OCI-M2 (cell line): Measurements from ENCODE around the gene WASF3.

Source experiments
- DNase-seq: peaks from one replicate; lab custom pipeline; 2025; ENCODE audit not compliant: unreplicated experiment; lab: John Stamatoyannopoulos, UW

The WASF3 gene

GRCh38 chr13:26589754-26590153, 32.3 kb downstream of the WASF3 start:
- DNase-seq: no peak

- no peak for DNase-seq
Measured at GRCh38 chr13:26590379-26590778, 32.9 kb downstream of the WASF3 start.

- no peak for DNase-seq
Measured at GRCh38 chr13:26590951-26591350, 33.5 kb downstream of the WASF3 start.

GRCh38 chr13:26591672-26592071, 34.2 kb downstream of the WASF3 start:
- DNase-seq: no peak

- DNase-seq: no peak
Measured at GRCh38 chr13:26593661-26594060, 36.2 kb downstream of the WASF3 start.

- DNase-seq: no peak
Measured at GRCh38 chr13:26594363-26594762, 36.9 kb downstream of the WASF3 start.

GRCh38 chr13:26596458-26596857, 39.0 kb downstream of the WASF3 start:
- no peak for DNase-seq

- DNase-seq: no peak
Measured at GRCh38 chr13:26599403-26599802, 41.9 kb downstream of the WASF3 start.

- no peak for DNase-seq
Measured at GRCh38 chr13:26599860-26600259, 42.4 kb downstream of the WASF3 start.

- DNase-seq: no peak
Measured at GRCh38 chr13:26600343-26600742, 42.9 kb downstream of the WASF3 start.

- no peak for DNase-seq
Measured at GRCh38 chr13:26601669-26602068, 44.2 kb downstream of the WASF3 start.

GRCh38 chr13:26602783-26603182, 45.3 kb downstream of the WASF3 start:
- DNase-seq: no peak

- DNase-seq: no peak
Measured at GRCh38 chr13:26604784-26605545, 47.5 kb downstream of the WASF3 start.

GRCh38 chr13:26605845-26606244, 48.4 kb downstream of the WASF3 start:
- no peak for DNase-seq

GRCh38 chr13:26606631-26607030, 49.1 kb downstream of the WASF3 start:
- no peak for DNase-seq

GRCh38 chr13:26614721-26615120, 57.2 kb downstream of the WASF3 start:
- no peak for DNase-seq

- DNase-seq: no peak
Measured at GRCh38 chr13:26616126-26616525, 58.6 kb downstream of the WASF3 start.

- DNase-seq: no peak
Measured at GRCh38 chr13:26618726-26619125, 61.2 kb downstream of the WASF3 start.

GRCh38 chr13:26619358-26619757, 61.9 kb downstream of the WASF3 start:
- no peak for DNase-seq

GRCh38 chr13:26621731-26622401, 64.4 kb downstream of the WASF3 start:
- DNase-seq: no peak

- DNase-seq: no peak
Measured at GRCh38 chr13:26623125-26623524, 65.6 kb downstream of the WASF3 start.

- no peak for DNase-seq
Measured at GRCh38 chr13:26624572-26624971, 67.1 kb downstream of the WASF3 start.

- DNase-seq: no peak
Measured at GRCh38 chr13:26626271-26626670, 68.8 kb downstream of the WASF3 start.
